ENCODE results near the gene MIEN1.

Gene MIEN1

DNA sequence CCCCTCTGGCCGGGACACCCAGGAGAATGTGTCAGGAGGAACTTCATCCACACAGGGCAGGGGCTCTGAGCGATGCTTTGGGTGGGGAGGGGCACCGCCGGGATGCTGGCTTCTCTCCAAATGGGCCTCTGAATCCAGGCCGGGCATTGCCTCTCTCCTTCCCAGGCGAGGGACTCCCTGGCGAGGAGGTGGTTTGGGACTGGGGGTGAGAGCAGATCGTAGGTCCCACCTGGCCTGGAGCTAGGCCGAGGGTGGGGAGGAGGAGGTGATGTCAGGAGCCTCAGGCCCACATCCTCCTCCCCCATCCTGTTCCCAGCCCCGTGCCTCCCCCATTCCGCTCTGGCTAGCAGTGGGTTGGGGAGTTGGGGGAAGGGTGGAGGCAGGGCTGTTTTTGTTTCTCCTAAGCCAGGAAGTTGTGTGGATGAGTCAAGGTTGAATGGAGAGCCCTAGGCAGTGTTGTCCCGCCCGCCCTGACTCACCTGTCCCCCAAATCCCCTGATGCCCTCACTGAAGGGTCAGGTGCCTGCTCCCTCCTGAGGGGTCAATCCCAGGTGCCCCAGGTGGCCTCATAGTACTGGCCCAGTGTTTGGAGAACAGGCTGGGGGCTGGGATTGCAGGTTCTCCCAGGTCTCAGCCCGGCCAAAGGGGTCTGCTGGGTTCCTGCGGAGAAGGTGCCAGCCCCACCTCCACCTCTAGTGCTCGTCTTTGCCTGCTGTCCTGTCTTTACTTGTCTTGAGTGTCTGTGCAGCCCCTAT lies 10.2 kb upstream of the MIEN1 start:
- H3K27ac ChIP-seq: no peak overlapping the region
- no peak for TF ChIP-seq CTCF (IDR thresholded peaks at IDR 0.05)
- peak overlapping the region; percentile 87 for H3K4me3 ChIP-seq (ENCODE audit: low read depth, low read length)
- H3K27me3 ChIP-seq (ENCODE audit: control insufficient read depth, insufficient read depth, low read length): no peaks in the 10 kb centered on the region
- H3K36me3 ChIP-seq (ENCODE audit: control insufficient read depth, insufficient read depth, low read length): no peaks in the 10 kb centered on the region
- H3K9me3 ChIP-seq (ENCODE audit: control insufficient read depth, low read length): no peaks in the 10 kb centered on the region
- H3K4me1 ChIP-seq: peaks cover 4% of the 10 kb centered on the region
- H3K4me2 ChIP-seq (ENCODE audit: low read length): peak overlapping the region; percentile 99
- no peaks in the 10 kb centered on the region for H3K79me2 ChIP-seq
- H3K9ac ChIP-seq: no peak overlapping the region
- peak overlapping the region; percentile 84 for H2AFZ ChIP-seq

GRCh38 chr17:39739885-39740356 lies 9.6 kb upstream of the MIEN1 start:
- peaks cover 4% of the 10 kb centered on the region for H3K4me1 ChIP-seq
- H3K27ac ChIP-seq: peak overlapping the region; percentile 95
- peak overlapping the region; percentile 84 for H2AFZ ChIP-seq
- no peaks in the 10 kb centered on the region for H3K27me3 ChIP-seq (ENCODE audit: control insufficient read depth, insufficient read depth, low read length)
- peak overlapping the region; percentile 87 for H3K4me3 ChIP-seq (ENCODE audit: low read depth, low read length)
- no peak overlapping the region for H3K9ac ChIP-seq
- no peaks in the 10 kb centered on the region for H3K9me3 ChIP-seq (ENCODE audit: control insufficient read depth, low read length)
- H3K79me2 ChIP-seq: no peaks in the 10 kb centered on the region
- peak overlapping the region; percentile 99 for H3K4me2 ChIP-seq (ENCODE audit: low read length)
- H3K36me3 ChIP-seq (ENCODE audit: control insufficient read depth, insufficient read depth, low read length): no peaks in the 10 kb centered on the region
- TF ChIP-seq CTCF (IDR thresholded peaks at IDR 0.05): no peak

GRCh38 chr17:39738983-39739884 lies 8.9 kb upstream of the MIEN1 start:
- no peaks in the 10 kb centered on the region for H3K79me2 ChIP-seq
- peak overlapping the region; percentile 99 for H3K4me2 ChIP-seq (ENCODE audit: low read length)
- peak overlapping the region; percentile 87 for H3K4me3 ChIP-seq (ENCODE audit: low read depth, low read length)
- no peaks in the 10 kb centered on the region for H3K36me3 ChIP-seq (ENCODE audit: control insufficient read depth, insufficient read depth, low read length)
- H3K4me1 ChIP-seq: peaks cover 4% of the 10 kb centered on the region
- TF ChIP-seq CTCF (IDR thresholded peaks at IDR 0.05): no peak
- peak overlapping the region; percentile 95 for H3K27ac ChIP-seq
- H3K9me3 ChIP-seq (ENCODE audit: control insufficient read depth, low read length): no peaks in the 10 kb centered on the region
- no peaks in the 10 kb centered on the region for H3K27me3 ChIP-seq (ENCODE audit: control insufficient read depth, insufficient read depth, low read length)
- H2AFZ ChIP-seq: peak overlapping the region; percentile 91
- no peak overlapping the region for H3K9ac ChIP-seq

DNA sequence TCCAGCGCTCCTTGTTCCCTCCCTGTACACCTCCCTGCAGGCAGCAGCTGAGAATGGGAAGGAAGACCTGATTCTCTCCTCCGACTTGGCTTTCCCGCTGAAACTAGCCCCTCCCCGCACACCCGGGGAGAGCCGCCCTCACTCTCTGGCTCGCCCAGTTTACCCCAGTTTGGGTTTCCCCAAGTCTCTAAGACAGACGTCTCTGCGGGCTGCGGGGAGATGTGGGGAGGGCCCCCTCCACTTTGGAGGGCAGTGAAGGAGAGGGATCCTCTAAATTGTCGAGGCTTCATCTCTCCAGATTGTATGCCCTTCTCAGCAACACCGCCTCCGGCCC lies 8.2 kb upstream of the MIEN1 start:
- Histone ChIP-seq H2AFZ (peak overlapping the region; percentile 91), H3K27me3 (ENCODE audit: control insufficient read depth, insufficient read depth, low read length) (no peaks in the 10 kb centered on the region), H3K79me2 (no peaks in the 10 kb centered on the region), H3K36me3 (ENCODE audit: control insufficient read depth, insufficient read depth, low read length) (no peaks in the 10 kb centered on the region), H3K4me1 (peaks cover 4% of the 10 kb centered on the region), H3K4me2 (ENCODE audit: low read length) (peak overlapping the region; percentile 99), H3K27ac (peak overlapping the region; percentile 95), H3K9ac (no peak overlapping the region), H3K9me3 (ENCODE audit: control insufficient read depth, low read length) (no peaks in the 10 kb centered on the region), H3K4me3 (ENCODE audit: low read depth, low read length) (peak overlapping the region; percentile 87)
- no peak for TF ChIP-seq CTCF (IDR thresholded peaks at IDR 0.05)
